GM18951 (cell line): Measurements from ENCODE around the gene HNRNPA0.

ENCODE experiments used
- POLR2A ChIP-seq: IDR thresholded peaks from 4 replicates; pipeline ENCODE4 v1.6.1; 2011; ENCODE audit warnings: mild to moderate bottlenecking; ENCODE audit not compliant: insufficient read length, insufficient read depth; ENCODE audit errors: extremely low read depth
- in situ Hi-C: fragments of 300-500 bp; cut with MboI; formaldehyde crosslinking; loops from one replicate; pipeline ENCODE4 v1.12.0; 2022; ENCODE audit warnings: low sequenced_read_pairs, mixed read lengths, inconsistent platforms; ENCODE audit not compliant: unreplicated experiment

The HNRNPA0 gene

DNA sequence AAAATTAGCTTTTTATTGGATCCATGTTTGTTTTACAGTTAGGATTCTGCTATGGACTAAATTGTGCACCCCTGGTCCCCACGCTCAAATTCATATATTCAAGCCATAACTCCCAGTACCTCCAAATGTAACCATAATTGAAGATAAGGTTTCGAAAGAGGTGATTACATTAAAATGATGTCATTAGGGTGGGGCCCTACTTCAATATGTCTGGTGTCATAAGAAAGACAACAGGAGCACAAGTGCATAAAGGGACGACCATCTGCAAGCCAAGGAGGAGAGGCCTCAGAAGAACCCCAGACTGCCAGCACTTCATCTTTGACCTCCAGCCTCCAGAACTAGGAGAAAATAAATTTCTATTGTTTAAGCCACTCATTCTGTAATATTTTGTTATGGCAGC, 7.4 kb upstream of the HNRNPA0 start:
- TF ChIP-seq POLR2A, result no peak

DNA sequence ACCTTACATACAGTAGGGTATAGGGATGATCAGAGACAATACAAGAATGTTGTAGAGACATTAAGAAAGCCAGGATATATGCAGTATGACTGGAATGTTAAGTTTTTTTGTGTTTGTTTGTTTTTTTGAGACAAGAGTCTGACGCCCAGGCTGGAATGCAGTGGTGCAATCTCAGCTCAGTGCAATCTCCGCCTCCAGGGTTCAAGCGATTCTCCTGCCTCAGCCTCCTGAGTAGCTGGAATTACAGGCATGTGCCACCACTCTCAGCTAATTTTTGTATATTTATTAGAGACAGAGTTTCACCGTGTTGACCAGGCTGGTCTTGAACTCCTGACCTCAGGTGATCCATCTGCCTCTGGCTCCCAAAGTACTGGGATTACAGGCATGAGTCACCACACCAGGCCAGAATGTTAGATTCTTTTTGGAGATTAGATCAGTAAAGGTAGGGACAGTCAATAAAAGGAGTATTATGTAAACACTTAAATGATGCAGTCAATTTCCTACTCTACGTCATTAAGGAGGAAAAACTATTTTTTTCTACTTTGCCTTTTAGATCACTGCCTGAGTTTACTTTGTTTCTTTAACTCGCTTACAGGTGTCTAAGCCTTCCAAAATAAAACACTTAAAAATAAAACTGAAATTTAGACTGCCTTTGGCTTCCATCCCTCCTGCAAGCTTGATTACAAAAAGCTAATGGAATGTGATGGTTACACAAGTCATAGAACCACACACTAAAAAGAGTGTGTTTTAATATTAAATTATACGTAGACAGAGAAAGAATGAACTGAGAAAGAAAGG, 6.8 kb upstream of the HNRNPA0 start:
- in situ Hi-C loops, result no loop called here
- no peak for TF ChIP-seq POLR2A

More for the DNA sequence above, 7.4 kb upstream of the HNRNPA0 start:
- in situ Hi-C loops, result no loop called here

DNA sequence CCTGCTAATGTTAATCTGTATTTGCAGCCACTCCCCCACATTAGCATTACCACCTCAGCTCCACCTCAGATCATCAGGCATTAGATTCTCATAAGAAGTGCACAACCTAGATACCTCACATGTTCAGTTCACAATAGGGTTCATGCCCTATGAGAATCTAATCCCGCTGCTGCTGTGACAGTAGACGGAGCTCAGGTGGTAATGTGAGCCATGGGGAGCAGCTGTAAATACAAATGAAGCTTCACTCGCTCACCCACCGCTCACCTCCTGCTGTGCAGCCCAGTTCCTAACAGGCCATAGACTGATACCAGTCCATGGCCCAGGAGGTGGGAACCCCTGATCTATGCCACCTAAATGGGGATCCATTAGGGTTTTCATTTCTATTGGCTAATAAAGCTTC, 6.1 kb upstream of the HNRNPA0 start:
- no peak for TF ChIP-seq POLR2A
- in situ Hi-C loops, result no loop called here

DNA sequence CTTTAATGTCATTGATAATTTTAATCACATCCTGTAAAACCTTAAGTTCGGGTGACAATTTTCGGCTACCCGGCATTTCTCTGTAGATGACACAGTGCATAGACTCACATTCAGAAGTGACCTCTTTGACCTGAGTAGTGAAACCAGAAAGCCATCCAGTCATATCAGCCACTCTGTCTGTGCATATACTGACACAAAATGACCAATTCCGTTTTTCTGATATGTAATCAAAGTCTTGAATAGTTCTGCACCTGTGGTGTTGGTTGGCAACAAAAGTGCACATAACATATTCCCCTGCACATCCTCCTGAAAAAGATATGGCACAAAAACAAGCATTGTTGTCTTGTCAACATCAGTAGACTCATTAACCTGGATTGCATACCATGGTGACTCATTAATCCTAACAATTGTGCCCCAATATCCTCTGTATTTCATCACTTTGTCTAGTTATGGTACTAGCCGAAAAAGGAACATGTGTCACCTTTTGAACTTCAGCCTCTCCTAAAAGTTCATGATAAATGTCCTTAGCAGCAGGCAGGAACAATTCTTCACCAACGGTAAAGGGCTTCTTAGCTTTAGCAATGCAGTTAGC, 4.6 kb upstream of the HNRNPA0 start:
- in situ Hi-C loops, result no loop called here
- no peak for TF ChIP-seq POLR2A

DNA sequence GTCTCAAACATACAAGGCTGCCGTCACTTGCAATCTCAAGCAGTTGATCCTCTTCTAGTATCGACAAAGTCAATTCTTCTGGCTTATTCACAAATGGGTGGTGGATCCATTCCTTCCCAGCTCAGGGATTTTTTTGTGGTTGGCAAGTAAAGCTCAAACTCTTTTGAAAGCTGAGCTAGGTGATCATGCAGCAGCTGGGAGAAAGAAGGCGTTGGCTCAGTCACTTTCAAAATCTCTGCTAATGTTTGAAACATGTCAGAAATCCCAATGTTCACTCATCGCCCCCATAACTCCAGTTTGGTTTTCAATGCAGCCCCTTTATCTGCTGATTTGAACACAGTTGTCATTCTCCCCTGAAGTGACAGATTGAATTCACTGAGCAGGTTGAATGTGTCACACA, 4.0 kb upstream of the HNRNPA0 start:
- in situ Hi-C loops, result no loop called here
- no peak for TF ChIP-seq POLR2A

DNA sequence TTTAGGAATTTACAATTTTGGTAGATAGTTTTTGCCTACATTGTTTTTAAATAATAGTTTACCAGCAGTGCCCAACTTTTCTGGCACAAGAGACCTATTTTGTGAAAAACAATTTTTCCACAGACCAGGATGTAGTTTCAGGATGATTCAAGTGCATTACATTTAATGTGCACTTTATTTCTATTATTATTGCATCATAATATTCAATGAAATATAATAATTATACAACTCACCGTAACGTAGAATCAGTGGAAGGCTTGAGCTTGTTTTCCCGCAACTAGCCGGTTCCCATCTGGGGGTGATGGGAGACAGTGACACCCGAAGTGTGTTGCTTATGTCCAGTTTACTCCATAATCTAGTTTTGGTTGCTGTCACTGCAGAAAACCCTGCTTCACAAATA, 3.5 kb upstream of the HNRNPA0 start:
- in situ Hi-C loops, result no loop called here
- TF ChIP-seq POLR2A, result no peak

DNA sequence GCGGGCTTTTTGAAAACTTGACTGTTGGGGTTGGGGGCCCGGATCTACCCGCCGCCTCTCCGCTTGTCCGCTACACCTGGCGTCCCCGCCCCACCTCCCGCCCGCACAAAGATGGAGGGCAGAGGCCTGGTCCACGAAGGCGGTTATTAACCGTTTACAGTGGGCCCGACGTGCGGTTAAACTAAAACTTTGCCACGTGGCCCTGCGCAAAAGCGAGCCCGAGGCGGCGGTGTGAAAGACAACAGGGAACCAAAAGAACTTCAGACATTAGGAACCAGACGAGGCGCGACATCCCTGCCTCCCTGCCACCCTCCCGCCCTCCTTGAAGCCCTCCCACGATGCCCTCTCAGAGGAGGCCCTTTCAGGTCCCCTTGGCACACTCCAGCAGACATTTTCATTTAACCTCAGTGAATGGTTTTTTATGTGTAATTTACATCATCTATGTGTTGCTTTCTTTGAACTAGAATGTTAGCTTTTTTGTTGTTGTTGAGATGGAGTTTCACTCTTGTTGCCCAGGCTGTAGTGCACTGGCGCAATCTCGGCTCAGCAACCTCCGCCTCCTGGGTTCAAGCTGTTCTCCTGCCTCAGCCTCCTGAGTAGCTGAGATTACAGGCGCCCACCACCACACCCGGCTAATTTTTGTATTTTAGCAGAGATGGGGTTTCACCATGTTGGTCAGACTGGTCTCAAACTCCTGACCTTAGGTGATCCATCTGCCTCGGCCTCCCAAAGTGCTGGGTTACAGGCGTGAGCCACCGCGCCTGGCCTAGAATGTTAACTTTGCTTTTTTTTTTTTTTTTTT, 999 bp upstream of the HNRNPA0 start:
- no peak for TF ChIP-seq POLR2A
- in situ Hi-C loops, result no loop called here

DNA sequence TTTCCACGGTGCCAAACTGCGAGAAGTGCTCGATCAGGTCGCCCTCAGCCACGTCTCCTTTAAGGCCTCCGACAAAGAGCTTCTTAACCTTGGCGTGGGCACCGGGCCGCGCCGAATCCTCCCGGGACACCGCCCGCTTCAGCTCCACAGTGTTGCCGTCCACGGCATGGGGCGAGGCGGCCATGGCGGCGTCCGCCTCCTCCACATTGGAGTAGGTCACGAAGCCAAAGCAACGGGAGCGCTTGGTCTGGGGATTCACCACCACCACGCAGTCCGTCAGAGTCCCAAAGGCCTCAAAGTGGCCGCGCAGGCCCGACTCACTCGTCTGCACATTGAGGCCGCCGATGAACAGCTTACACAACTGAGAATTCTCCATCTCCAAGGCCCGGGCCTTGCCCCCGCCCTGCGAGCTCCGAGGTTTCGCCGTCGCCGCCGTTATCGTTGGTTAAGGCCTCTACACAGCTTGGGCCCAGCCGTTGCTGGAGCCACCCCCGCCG, 424 bp downstream of the HNRNPA0 start:
- in situ Hi-C loops, result no loop called here
- TF ChIP-seq POLR2A, result no peak

DNA sequence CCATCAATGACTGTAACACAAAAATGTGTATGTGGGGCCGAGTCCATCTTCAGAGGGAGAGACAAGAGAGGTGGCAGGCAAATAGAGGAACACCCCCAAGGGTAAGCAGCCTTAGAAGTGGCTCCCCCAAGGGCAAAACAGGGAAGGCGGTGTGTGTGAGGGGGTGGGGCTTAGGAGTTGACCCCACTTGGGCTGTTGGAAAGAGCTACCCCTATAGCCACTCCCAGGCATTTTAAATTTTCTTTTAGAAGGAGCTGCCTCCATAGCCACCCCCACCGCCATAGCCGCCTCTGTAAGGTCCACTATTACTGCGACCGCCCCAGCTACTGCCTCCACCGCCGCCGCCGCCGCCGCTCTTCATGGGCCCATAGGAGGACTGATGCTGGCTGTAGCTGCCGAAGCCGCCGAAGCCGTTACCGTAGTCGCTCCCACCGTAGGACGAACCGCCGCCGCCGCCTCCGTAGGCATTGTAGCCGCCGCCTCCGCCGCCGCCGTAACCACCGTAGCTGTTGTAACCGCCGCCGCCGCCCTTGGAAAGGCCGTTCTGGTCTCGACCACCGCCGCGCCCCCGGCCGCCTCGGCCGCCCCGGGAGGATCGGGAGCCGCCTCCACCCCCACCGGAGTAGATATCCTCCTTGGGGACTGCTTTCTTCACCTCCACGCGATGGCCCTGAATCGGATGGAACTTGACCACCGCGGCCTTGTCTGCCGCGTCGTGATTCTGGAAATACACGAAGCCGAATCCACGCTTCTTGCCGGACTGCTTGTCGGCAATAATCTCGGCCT, 1.1 kb downstream of the HNRNPA0 start:
- in situ Hi-C loops, result no loop called here

DNA sequence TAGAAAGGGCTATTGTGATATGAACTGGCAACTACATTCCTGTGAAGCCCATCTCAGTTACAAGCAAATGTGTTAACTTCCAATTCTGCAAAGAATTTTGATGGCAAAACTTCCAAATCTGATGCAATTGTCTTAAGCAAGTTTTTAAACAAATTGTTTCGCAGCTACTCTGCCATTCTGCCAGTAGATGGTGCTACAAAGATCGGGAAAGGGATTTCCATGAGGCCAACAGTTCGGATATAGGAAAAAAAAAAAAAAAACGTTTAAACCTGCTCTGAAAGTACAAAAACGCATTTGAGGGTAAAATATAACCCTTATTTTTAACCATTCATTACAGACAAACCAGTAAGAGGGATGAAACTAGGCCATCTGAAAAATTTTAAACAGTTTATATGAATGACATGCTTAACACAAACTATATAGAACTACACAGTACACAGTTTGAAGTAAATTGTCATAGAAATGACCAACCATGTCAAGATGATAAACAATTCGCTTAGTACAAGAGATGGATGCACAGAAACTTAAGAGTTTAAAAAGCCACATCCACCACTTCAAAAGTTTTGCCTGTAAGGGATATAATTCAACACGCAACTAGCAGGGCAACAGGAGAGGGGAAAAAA, 2.2 kb downstream of the HNRNPA0 start:
- in situ Hi-C loops, result no loop called here
- no peak for TF ChIP-seq POLR2A

More for the DNA sequence above, 1.1 kb downstream of the HNRNPA0 start:
- TF ChIP-seq POLR2A, result peak; percentile 34

DNA sequence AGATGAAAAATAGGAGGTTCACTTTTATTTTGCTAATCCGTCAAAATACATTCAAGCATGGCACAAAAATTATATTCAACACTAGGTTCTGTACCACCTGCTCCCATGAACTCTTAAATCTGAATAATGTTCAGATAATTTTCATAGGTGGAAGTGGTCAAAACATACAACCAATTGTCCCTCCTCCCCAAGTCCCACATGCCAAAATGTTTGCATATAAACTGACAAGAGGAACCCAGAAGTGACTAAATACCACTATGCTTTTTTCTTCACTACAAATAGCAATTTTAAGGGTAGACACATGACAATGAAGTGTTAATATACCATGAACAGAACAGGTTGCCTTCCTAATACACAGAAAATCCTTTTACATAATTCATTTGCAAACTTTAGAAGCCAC, 3.7 kb downstream of the HNRNPA0 start:
- TF ChIP-seq POLR2A, result no peak
- in situ Hi-C loops, result no loop called here

DNA sequence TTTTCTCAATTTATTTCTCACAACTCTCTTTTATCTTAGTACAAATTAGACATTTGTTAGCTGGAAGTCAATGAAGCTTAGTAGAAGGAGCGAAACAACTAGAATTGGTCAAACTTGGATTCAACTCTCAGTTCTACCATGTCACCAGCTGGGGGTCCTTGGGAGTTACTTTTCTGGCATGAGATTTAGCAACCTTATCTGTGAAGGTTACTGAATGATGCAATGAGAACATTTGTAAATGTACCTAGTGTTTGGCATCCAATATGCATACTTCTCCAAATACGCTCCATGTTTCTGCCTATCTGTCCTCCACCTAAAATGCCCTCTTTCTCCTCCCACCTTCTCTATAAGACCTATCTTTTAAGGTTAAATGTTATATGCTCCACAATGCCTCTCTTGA, 6.3 kb downstream of the HNRNPA0 start:
- no peak for TF ChIP-seq POLR2A
- in situ Hi-C loops, result loop anchor here (10.0 kb wide), 1 partner anchor 93 kb away; no protein-coding TSS in a partner anchor
